Thyroid gland (tissue), 4 donors: ENCODE measurements around the gene CDC27. TPM values are rescaled to one million over a fixed set of nuclear protein-coding genes. Genes with fewer than 3 reads are reported as not detected.
"Not testable (repeated sequence)": the region's sequence is repeated elsewhere in the genome, so short reads cannot be mapped to it uniquely, and the experiment has no call there.

ENCODE experiments used
- DNase-seq, 2 donors: peaks; one replicate each; pipeline ENCODE4 v3.0.0-alpha.2; 2019
- H3K27ac ChIP-seq, 3 donors: fragments of 200-600 bp; sonication (generic); 1 replicate in 2 of 3; 2 replicates in 1 of 3; pipeline ENCODE4 v1.5.1; 2016 to 2019; ENCODE audit warnings: mild to moderate bottlenecking in 1 of 3, moderate library complexity in 1 of 3
- H3K27me3 ChIP-seq: fragments of 200-600 bp; sonication (generic); one replicate; pipeline ENCODE4 v1.5.1; 2019
- H3K36me3 ChIP-seq, 2 donors: fragments of 200-600 bp; sonication (generic); one replicate each; pipeline ENCODE4 v1.5.1; 2016 to 2019
- H3K4me1 ChIP-seq, 2 donors: fragments of 200-600 bp; sonication (generic); one replicate each; pipeline ENCODE4 v1.5.1; 2017 to 2019
- H3K4me3 ChIP-seq, 3 donors: fragments of 200-600 bp; sonication (generic); replicated peaks in 1 of 3; 1 replicate in 2 of 3; 2 replicates in 1 of 3; pipeline ENCODE4 v1.5.1; 2016; ENCODE audit warnings: mild to moderate bottlenecking in 1 of 3
- H3K9me3 ChIP-seq: fragments of 200-600 bp; sonication (generic); one replicate; pipeline ENCODE4 v1.5.1; 2017
- CTCF ChIP-seq, 6 experiments: fragments of 200-600 bp in 3 of 6; fragments of 450-650 bp in 3 of 6; sonication (generic) in 3 of 6; IDR thresholded peaks; one replicate each; pipeline ENCODE4 v1.5.1; 2016 to 2019; ENCODE audit warnings: antibody characterized with exemption in 6 of 6, mild to moderate bottlenecking in 2 of 6, inconsistent platforms in 1 of 6, moderate library complexity in 1 of 6
- POLR2A ChIP-seq, 2 donors: fragments of 450-650 bp; IDR thresholded peaks; one replicate each; pipeline ENCODE4 v1.6.1; 2017; ENCODE audit warnings: antibody characterized with exemption in 2 of 2, mild to moderate bottlenecking in 2 of 2, moderate library complexity in 1 of 2
- WGBS, 2 donors: methylation state at CpG; one replicate each; pipeline ENCODE4 v1.1.5; 2017; 5-methylcytosine and 5-hydroxymethylcytosine counted together
- intact Hi-C: fragments of 100-400 bp; cut with DNase I; formaldehyde crosslinking; loops from one replicate; pipeline ENCODE4 v1.15.1; 2023
- total RNA-seq, 4 donors: library from RNA; depleted of rRNA; stranded (reverse); fragments of >200 nt; gene quantifications; one replicate each; pipeline ENCODE4 v1.2.3, GENCODE V29; 2016

The CDC27 gene
- total RNA-seq, 4 donors from 2014 or later, result 124 to 195 (median 181) TPM

GRCh38 chr17:47085736-47086135 lies 103.4 kb downstream of the CDC27 start:
- intact Hi-C loops, result no loop called here
- Histone ChIP-seq H3K4me3 (no peak overlapping the region), H3K36me3 (no peaks in the 10 kb centered on the region), H3K27ac (no peak overlapping the region), H3K9me3 (no peaks in the 10 kb centered on the region), H3K27me3 (no peaks in the 10 kb centered on the region), H3K4me1 (no peaks in the 10 kb centered on the region)
- DNase-seq, result no peak
- 96 to 98% methylated on average over 1 of the region's 1 CpG for WGBS, 2 donors
- TF ChIP-seq POLR2A (IDR thresholded peaks at IDR 0.05) (no peak), CTCF (IDR thresholded peaks at IDR 0.05) (no peak)

GRCh38 chr17:47078801-47079200 lies 110.3 kb downstream of the CDC27 start:
- Histone ChIP-seq H3K27me3 (no peaks in the 10 kb centered on the region), H3K27ac (no peak overlapping the region), H3K4me3 (no peak overlapping the region), H3K4me1 (no peaks in the 10 kb centered on the region), H3K9me3 (no peaks in the 10 kb centered on the region), H3K36me3 (no peaks in the 10 kb centered on the region)
- TF ChIP-seq CTCF (IDR thresholded peaks at IDR 0.05) (no peak), POLR2A (IDR thresholded peaks at IDR 0.05) (no peak)
- DNase-seq, result no peak
- 91 to 93% methylated on average over 3 of the region's 3 CpGs for WGBS, 2 donors
- intact Hi-C loops, result no loop called here

GRCh38 chr17:47077576-47077975 lies 111.5 kb downstream of the CDC27 start:
- no peaks in the 10 kb centered on the region for H3K9me3 ChIP-seq
- intact Hi-C loops, result no loop called here
- no peak for DNase-seq
- no peaks in the 10 kb centered on the region for H3K4me1 ChIP-seq
- 90 to 95% methylated on average over 2 of the region's 2 CpGs for WGBS, 2 donors
- no peak overlapping the region for H3K4me3 ChIP-seq
- no peak overlapping the region for H3K27ac ChIP-seq
- TF ChIP-seq CTCF (IDR thresholded peaks at IDR 0.05), result no peak
- TF ChIP-seq POLR2A (IDR thresholded peaks at IDR 0.05), result no peak
- H3K27me3 ChIP-seq, result no peaks in the 10 kb centered on the region
- no peaks in the 10 kb centered on the region for H3K36me3 ChIP-seq

GRCh38 chr17:47076171-47076570 lies 112.9 kb downstream of the CDC27 start:
- Histone ChIP-seq H3K9me3 (no peaks in the 10 kb centered on the region), H3K36me3 (no peaks in the 10 kb centered on the region), H3K4me1 (no peaks in the 10 kb centered on the region), H3K4me3 (no peak overlapping the region), H3K27me3 (no peaks in the 10 kb centered on the region), H3K27ac (no peak overlapping the region)
- WGBS, 2 donors, result 92 to 100% methylated on average over 1 of the region's 1 CpG
- no peak for DNase-seq
- intact Hi-C loops, result no loop called here
- TF ChIP-seq POLR2A (IDR thresholded peaks at IDR 0.05), result no peak
- no peak for TF ChIP-seq CTCF (IDR thresholded peaks at IDR 0.05)

- H3K4me1 ChIP-seq, H3K27me3 ChIP-seq, intact Hi-C loops, H3K36me3 ChIP-seq, DNase-seq, H3K27ac ChIP-seq, H3K9me3 ChIP-seq, H3K4me3 ChIP-seq: not testable (repeated sequence)
- WGBS, 2 donors, result 100% methylated on average over 1 of the region's 1 CpG
Observed at GRCh38 chr17:47074361-47074760, 114.7 kb downstream of the CDC27 start.

GRCh38 chr17:47073629-47074028 lies 115.5 kb downstream of the CDC27 start:
- H3K27ac ChIP-seq, DNase-seq, H3K36me3 ChIP-seq, H3K9me3 ChIP-seq, H3K4me1 ChIP-seq, intact Hi-C loops, H3K4me3 ChIP-seq, H3K27me3 ChIP-seq: not testable (repeated sequence)
- 84 to 94% methylated on average over 4 of the region's 4 CpGs for WGBS, 2 donors
